ENCODE measurements around the gene PATL2.

Gene PATL2

DNA sequence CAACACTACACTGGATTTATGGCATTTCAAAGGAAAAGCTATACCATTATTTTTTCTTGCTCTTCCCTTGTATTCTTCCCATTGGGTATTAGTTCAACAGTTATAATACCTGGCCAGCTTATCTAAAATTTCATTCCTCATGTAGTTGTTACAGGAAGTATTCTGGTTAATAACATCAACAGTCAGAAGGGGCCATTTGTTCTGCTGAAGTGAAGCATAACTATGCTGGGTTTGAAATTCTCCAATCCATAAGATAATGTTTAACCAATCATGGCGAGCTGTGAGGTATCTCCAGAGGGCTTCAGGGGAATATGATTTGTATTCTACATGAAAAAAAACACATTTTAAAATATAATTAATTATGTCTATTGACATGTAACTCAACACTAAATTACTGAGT is 91.0 kb downstream of the PATL2 start:
- TF ChIP-seq ZFX (IDR thresholded peaks at IDR 0.05; ENCODE audit: borderline replicate concordance) (no peak), CTCF (IDR thresholded peaks at IDR 0.05) (no peak)

GRCh38 chr15:44616974-44617373 is 94.1 kb downstream of the PATL2 start:
- no peak for TF ChIP-seq CTCF (IDR thresholded peaks at IDR 0.05)
- no peak for TF ChIP-seq ZFX (IDR thresholded peaks at IDR 0.05; ENCODE audit: borderline replicate concordance)
- no peak overlapping the region for H3K27ac ChIP-seq

More for the DNA sequence above, 91.0 kb downstream of the PATL2 start:
- H3K27ac ChIP-seq: no peak overlapping the region
